ENCODE measurements around the gene IFITM10. TPM values are rescaled to one million over a fixed set of nuclear protein-coding genes. Genes with fewer than 3 reads are reported as not detected.

Gene IFITM10
- total RNA-seq (10 to 100 TPM in 1 of 5 experiments, 1 to 10 TPM in 4; 1.4 to 16.0 (median 2.1) TPM), polyA plus RNA-seq (not detected), total RNA-seq (0.67 reads per million)

DNA sequence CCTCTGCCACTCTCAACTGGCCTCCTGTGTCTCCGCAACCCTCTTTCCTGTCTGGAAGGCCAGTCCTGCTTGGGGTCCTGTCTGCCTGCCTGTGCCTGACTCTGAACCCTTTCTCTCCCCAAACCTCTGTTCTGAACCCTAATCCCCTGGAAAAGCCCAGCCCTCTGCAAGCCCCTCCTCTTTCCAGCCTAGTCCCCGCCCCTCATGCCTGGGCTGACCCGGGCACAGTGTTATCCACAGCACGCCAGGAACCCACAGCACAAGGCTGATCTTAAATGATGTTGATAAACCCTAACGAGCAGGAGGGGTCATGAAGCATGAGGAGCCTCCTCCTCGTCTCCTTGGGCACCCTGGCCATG lies at the start of gene IFITM10:
IFITM10 (minus strand) TSS at position 115 of the 359 bp plus-strand sequence. CDS start 153 bp downstream, outside the sequence.
- Histone ChIP-seq H3K36me3 (ENCODE audit: control insufficient read depth in 2 of 3, insufficient read depth in 3 of 3, low read length in 3 of 3) (peaks cover 0 to 30% (median 0%) of the 10 kb centered on the region in 3 experiments), H3K27me3 (ENCODE audit: control insufficient read depth in 2 of 2, insufficient read depth in 2 of 2, low read length in 2 of 2) (no peaks in the 10 kb centered on the region), H3K4me3 (ENCODE audit: low read length) (no peak within 1 kb of the TSS), H3K9me3 (ENCODE audit: control insufficient read depth in 2 of 3, low read length in 3 of 3) (no peaks in the 10 kb centered on the region), H3K4me1 (ENCODE audit: control insufficient read depth in 2 of 2, insufficient read depth in 2 of 2, low read length in 2 of 2) (peaks cover 0 to 31% of the 10 kb centered on the region in 2 donors), H3K27ac (ENCODE audit: low read depth, low read length) (no peak within 1 kb of the TSS)
- ChIA-PET CTCF (no interaction called here), POLR2A (no interaction called here)
- H3K4me1 Mint-ChIP-seq, result peaks cover 16 to 38% (median 28%) of the 10 kb centered on the region in 7 donors
- H3K9me3 Mint-ChIP-seq, result peaks cover 0 to 8% (median 0%) of the 10 kb centered on the region in 11 donors
- ATAC-seq (no peak), DNase-seq (no peak)
- intact Hi-C loops (cut with micrococcal nuclease), result no loop called here
- peaks cover 13 to 19% (median 13%) of the 10 kb centered on the region in 5 donors for H3K27me3 Mint-ChIP-seq
- peak within 1 kb of the TSS in 1 of 9 donors; percentile 79 for H3K27ac Mint-ChIP-seq
- H3K4me3 Mint-ChIP-seq, result peak within 1 kb of the TSS in 9 of 10 donors; percentile 37 to 78 (median 59)
- H3K36me3 Mint-ChIP-seq, result peaks cover 0 to 12% (median 1%) of the 10 kb centered on the region in 5 donors

DNA sequence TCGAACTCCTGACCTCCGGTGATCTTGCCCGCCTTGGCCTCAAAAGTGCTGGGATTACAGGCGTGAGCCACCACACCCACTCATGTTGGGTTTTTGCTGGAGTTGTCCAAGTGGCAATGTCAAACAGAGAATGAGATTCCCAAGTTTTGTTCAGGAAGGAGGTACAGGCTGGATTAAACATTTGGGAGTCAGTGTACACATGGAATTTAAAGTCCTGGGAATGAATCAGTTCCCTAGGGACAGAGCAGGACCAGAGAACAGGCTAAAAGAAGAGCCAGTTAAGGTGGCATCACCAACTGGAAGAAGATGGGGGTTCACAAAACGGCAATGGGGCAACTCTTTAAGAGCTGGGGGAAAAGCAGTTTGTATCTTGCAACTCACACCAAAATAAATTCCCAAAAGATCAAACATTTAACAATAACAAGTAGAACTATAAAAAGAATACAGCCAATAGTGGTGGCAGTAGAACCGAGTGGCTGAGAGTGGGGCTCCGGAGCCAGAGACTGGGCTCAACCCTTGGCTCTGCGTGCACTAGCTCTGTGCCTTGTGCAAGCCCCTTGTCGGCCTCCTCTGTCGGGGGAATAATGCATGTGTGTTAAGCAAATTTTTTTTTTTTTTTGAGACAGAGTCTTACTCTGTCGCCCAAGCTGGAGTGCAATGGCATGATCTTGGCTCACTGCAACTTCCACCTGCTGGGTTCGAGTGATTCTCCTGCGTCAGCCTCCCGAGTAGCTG lies 47.2 kb upstream of the IFITM10 start:
- POLR2A ChIA-PET, result no interaction called here
- no peak overlapping the region for H3K4me3 Mint-ChIP-seq

DNA sequence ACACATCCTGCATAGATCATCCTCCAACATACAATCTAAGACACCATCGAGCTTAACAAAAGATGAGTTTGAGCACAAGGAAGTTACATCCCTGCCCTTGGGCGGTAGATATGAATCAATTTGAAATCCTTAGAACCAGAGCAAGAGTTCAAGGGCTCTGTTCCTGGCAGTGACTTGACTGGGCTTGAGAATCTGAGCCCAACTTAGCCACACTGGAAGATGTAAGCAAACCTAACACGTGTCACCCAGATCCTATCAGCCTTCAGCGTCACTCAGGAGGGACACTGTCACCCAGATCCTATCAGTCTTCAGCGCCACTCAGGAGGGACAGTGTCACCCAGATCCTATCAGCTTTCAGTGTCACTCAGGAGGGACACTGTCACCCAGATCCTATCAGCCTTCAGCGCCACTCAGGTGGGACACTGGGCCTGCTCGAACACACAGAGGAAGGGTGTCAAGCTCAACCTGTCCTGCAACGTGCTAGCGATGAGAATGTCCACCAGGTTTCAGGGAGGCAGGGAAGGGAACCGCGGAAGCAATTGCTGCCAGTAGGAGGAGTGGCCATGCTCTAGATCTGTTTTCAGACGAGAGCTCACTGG lies 46.1 kb upstream of the IFITM10 start:
- ChIA-PET POLR2A (no interaction called here), CTCF (no interaction called here)
- Histone ChIP-seq H3K36me3 (ENCODE audit: control insufficient read depth in 2 of 3, insufficient read depth in 3 of 3, low read length in 3 of 3) (no peaks in the 10 kb centered on the region), H3K4me1 (ENCODE audit: control insufficient read depth in 2 of 2, insufficient read depth in 2 of 2, low read length in 2 of 2) (no peaks in the 10 kb centered on the region), H3K27ac (ENCODE audit: low read depth, low read length) (no peak overlapping the region), H3K27me3 (ENCODE audit: control insufficient read depth in 2 of 2, insufficient read depth in 2 of 2, low read length in 2 of 2) (no peaks in the 10 kb centered on the region), H3K9me3 (ENCODE audit: control insufficient read depth in 2 of 3, low read length in 3 of 3) (no peaks in the 10 kb centered on the region), H3K4me3 (ENCODE audit: low read length) (no peak overlapping the region)
- H3K4me1 Mint-ChIP-seq, result peaks cover 0 to 11% (median 5%) of the 10 kb centered on the region in 7 donors
- no peak overlapping the region for H3K27ac Mint-ChIP-seq
- H3K36me3 Mint-ChIP-seq, result peaks cover 0 to 3% (median 0%) of the 10 kb centered on the region in 5 donors
- DNase-seq (no peak), ATAC-seq (no peak)
- peaks cover 0 to 32% (median 14%) of the 10 kb centered on the region in 5 donors for H3K27me3 Mint-ChIP-seq
- H3K4me3 Mint-ChIP-seq, result no peak overlapping the region
- intact Hi-C loops (cut with micrococcal nuclease), result no loop called here
- H3K9me3 Mint-ChIP-seq, result peaks cover 0 to 22% (median 5%) of the 10 kb centered on the region in 11 donors

More for the DNA sequence above, 47.2 kb upstream of the IFITM10 start:
- H3K27me3 ChIP-seq (ENCODE audit: control insufficient read depth in 2 of 2, insufficient read depth in 2 of 2, low read length in 2 of 2), result no peaks in the 10 kb centered on the region
- intact Hi-C loops (cut with micrococcal nuclease), result no loop called here
- Mint-ChIP-seq H3K36me3 (peaks cover 0 to under 1% (median 0%) of the 10 kb centered on the region in 5 donors), H3K4me1 (peaks cover 0 to 7% (median 3%) of the 10 kb centered on the region in 7 donors), H3K27ac (no peak overlapping the region), H3K9me3 (peaks cover 0 to 19% (median 3%) of the 10 kb centered on the region in 11 donors), H3K27me3 (peaks cover 0 to 23% (median 14%) of the 10 kb centered on the region in 5 donors)
- DNase-seq, result no peak
- no peaks in the 10 kb centered on the region for H3K9me3 ChIP-seq (ENCODE audit: control insufficient read depth in 2 of 3, low read length in 3 of 3)
- no peaks in the 10 kb centered on the region for H3K36me3 ChIP-seq (ENCODE audit: control insufficient read depth in 2 of 3, insufficient read depth in 3 of 3, low read length in 3 of 3)
- H3K4me1 ChIP-seq (ENCODE audit: control insufficient read depth in 2 of 2, insufficient read depth in 2 of 2, low read length in 2 of 2), result no peaks in the 10 kb centered on the region
- no peak overlapping the region for H3K27ac ChIP-seq (ENCODE audit: low read depth, low read length)
- no peak for ATAC-seq
- no peak overlapping the region for H3K4me3 ChIP-seq (ENCODE audit: low read length)
- CTCF ChIA-PET, result interaction anchor here (0.8 kb wide), 1 partner anchor 17 kb away, joined by 4 read pairs; no protein-coding TSS in a partner anchor

DNA sequence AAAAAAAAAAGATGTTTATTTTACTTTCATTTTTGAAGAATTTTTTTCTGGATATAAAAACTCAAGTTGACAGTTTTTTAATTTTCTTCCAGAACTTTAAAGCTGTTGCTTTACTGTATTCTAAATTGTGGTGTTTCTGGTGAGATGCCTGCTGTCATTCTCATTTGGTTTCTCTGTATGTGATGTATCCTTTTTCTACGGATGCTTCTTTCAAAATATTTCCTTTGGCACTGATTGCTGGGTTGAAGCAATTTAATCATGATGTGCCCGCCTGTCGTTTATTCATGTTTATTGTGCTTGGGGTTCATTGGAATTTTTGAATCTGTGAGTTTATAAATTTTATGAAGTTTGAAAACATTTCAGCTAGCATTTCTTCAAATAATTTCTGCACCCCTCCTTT lies 42.7 kb upstream of the IFITM10 start:
- Mint-ChIP-seq H3K4me3 (peak overlapping the region in 2 of 10 donors; percentile 8 to 12), H3K4me1 (peaks cover 0 to 11% (median 5%) of the 10 kb centered on the region in 7 donors), H3K9me3 (peaks cover 0 to 22% (median 5%) of the 10 kb centered on the region in 11 donors), H3K27me3 (peaks cover 0 to 38% (median 10%) of the 10 kb centered on the region in 5 donors), H3K36me3 (peaks cover 0 to 3% (median 0%) of the 10 kb centered on the region in 5 donors), H3K27ac (peak overlapping the region in 1 of 9 donors; percentile 13)
- intact Hi-C loops (cut with micrococcal nuclease), result no loop called here
- no peaks in the 10 kb centered on the region for H3K36me3 ChIP-seq (ENCODE audit: control insufficient read depth in 2 of 3, insufficient read depth in 3 of 3, low read length in 3 of 3)
- no peaks in the 10 kb centered on the region for H3K9me3 ChIP-seq (ENCODE audit: control insufficient read depth in 2 of 3, low read length in 3 of 3)
- H3K27ac ChIP-seq (ENCODE audit: low read depth, low read length), result no peak overlapping the region
- DNase-seq, result no peak
- no peak overlapping the region for H3K4me3 ChIP-seq (ENCODE audit: low read length)
- no peak for ATAC-seq
- ChIA-PET CTCF (interaction anchor here (0.7 kb wide), 1 partner anchor 94 kb away, joined by 5 read pairs; no protein-coding TSS in a partner anchor), POLR2A (no interaction called here)
- H3K4me1 ChIP-seq (ENCODE audit: control insufficient read depth in 2 of 2, insufficient read depth in 2 of 2, low read length in 2 of 2), result no peaks in the 10 kb centered on the region
- no peaks in the 10 kb centered on the region for H3K27me3 ChIP-seq (ENCODE audit: control insufficient read depth in 2 of 2, insufficient read depth in 2 of 2, low read length in 2 of 2)

DNA sequence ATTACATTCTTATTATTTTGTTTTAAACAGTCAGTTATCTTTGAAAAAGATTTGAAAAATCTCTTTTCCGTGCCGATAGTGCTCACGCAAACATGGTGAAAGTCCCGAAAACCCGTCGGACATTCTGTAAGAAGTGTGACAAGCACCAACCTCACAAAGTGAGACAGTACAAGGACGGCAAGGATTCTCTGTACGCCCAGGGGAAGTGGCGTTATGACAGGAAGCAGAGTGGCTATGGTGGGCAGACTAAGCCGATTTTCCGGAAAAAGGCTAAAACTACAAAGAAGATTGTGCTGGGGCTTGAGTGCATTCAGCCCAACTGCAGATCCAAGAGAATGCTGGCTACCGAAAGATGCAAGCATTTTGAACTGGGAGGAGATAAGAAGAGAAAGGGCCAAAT lies 42.1 kb upstream of the IFITM10 start:
- Histone ChIP-seq H3K36me3 (ENCODE audit: control insufficient read depth in 2 of 3, insufficient read depth in 3 of 3, low read length in 3 of 3) (no peaks in the 10 kb centered on the region), H3K27me3 (ENCODE audit: control insufficient read depth in 2 of 2, insufficient read depth in 2 of 2, low read length in 2 of 2) (no peaks in the 10 kb centered on the region), H3K4me3 (ENCODE audit: low read length) (no peak overlapping the region), H3K27ac (ENCODE audit: low read depth, low read length) (no peak overlapping the region), H3K9me3 (ENCODE audit: control insufficient read depth in 2 of 3, low read length in 3 of 3) (no peaks in the 10 kb centered on the region), H3K4me1 (ENCODE audit: control insufficient read depth in 2 of 2, insufficient read depth in 2 of 2, low read length in 2 of 2) (no peaks in the 10 kb centered on the region)
- H3K9me3 Mint-ChIP-seq, result peaks cover 0 to 22% (median 5%) of the 10 kb centered on the region in 11 donors
- H3K36me3 Mint-ChIP-seq, result peaks cover 0 to 3% (median 0%) of the 10 kb centered on the region in 5 donors
- intact Hi-C loops (cut with micrococcal nuclease), result no loop called here
- H3K27ac Mint-ChIP-seq, result peak overlapping the region in 2 of 9 donors; percentile 13 to 72
- no peak for DNase-seq
- peak overlapping the region in 4 of 10 donors; percentile 18 to 83 (median 48) for H3K4me3 Mint-ChIP-seq
- H3K27me3 Mint-ChIP-seq, result peaks cover 0 to 38% (median 9%) of the 10 kb centered on the region in 5 donors
- POLR2A ChIA-PET, result no interaction called here
- no peak for ATAC-seq
- H3K4me1 Mint-ChIP-seq, result peaks cover 0 to 11% (median 5%) of the 10 kb centered on the region in 7 donors
- CTCF ChIA-PET, result interaction anchor here (0.7 kb wide), 2 partner anchors 93 to 189 kb away, joined by 5 to 6 read pairs; no protein-coding TSS in a partner anchor

DNA sequence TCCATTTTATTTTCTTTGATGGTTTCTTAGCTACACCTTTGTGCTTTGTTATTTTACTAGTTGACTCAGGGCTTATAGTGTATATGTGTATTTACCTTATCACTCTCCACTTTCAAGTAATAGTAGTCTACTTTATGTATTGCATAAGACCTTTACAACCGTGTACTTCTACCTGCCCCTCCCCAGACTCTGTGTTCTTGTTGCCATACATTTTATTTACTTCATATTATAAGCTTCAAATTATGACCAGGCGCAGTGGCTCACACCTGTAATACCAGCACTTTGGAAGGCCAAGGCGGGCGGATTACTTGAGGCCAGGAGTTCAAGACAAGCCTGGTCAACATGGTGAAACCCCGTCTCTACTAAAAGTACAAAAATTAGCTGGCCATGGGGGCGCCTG lies 41.5 kb upstream of the IFITM10 start:
- no peak for ATAC-seq
- no peaks in the 10 kb centered on the region for H3K36me3 ChIP-seq (ENCODE audit: control insufficient read depth in 2 of 3, insufficient read depth in 3 of 3, low read length in 3 of 3)
- Mint-ChIP-seq H3K36me3 (peaks cover 0 to 3% (median 0%) of the 10 kb centered on the region in 5 donors), H3K27me3 (peaks cover 0 to 36% (median 9%) of the 10 kb centered on the region in 5 donors), H3K9me3 (peaks cover 0 to 22% (median 5%) of the 10 kb centered on the region in 11 donors), H3K4me3 (no peak overlapping the region), H3K4me1 (peaks cover 0 to 11% (median 5%) of the 10 kb centered on the region in 7 donors), H3K27ac (peak overlapping the region in 1 of 9 donors; percentile 9)
- no peaks in the 10 kb centered on the region for H3K4me1 ChIP-seq (ENCODE audit: control insufficient read depth in 2 of 2, insufficient read depth in 2 of 2, low read length in 2 of 2)
- H3K4me3 ChIP-seq (ENCODE audit: low read length), result no peak overlapping the region
- CTCF ChIA-PET, result interaction anchor here (0.7 kb wide), 1 partner anchor 189 kb away, joined by 6 read pairs; no protein-coding TSS in a partner anchor
- no peak for DNase-seq
- POLR2A ChIA-PET, result no interaction called here
- H3K27me3 ChIP-seq (ENCODE audit: control insufficient read depth in 2 of 2, insufficient read depth in 2 of 2, low read length in 2 of 2), result no peaks in the 10 kb centered on the region
- intact Hi-C loops (cut with micrococcal nuclease), result no loop called here
- H3K27ac ChIP-seq (ENCODE audit: low read depth, low read length), result no peak overlapping the region
- H3K9me3 ChIP-seq (ENCODE audit: control insufficient read depth in 2 of 3, low read length in 3 of 3), result no peaks in the 10 kb centered on the region

All from naive thymus-derived CD4-positive, alpha-beta T cell (primary cell).